ENCODE results near the gene SPIRE2. TPM values are rescaled to one million over a fixed set of nuclear protein-coding genes. Genes with fewer than 3 reads are reported as not detected.

SPIRE2 gene
- total RNA-seq, 1 experiment from 2014 or later: 21.7 TPM

DNA sequence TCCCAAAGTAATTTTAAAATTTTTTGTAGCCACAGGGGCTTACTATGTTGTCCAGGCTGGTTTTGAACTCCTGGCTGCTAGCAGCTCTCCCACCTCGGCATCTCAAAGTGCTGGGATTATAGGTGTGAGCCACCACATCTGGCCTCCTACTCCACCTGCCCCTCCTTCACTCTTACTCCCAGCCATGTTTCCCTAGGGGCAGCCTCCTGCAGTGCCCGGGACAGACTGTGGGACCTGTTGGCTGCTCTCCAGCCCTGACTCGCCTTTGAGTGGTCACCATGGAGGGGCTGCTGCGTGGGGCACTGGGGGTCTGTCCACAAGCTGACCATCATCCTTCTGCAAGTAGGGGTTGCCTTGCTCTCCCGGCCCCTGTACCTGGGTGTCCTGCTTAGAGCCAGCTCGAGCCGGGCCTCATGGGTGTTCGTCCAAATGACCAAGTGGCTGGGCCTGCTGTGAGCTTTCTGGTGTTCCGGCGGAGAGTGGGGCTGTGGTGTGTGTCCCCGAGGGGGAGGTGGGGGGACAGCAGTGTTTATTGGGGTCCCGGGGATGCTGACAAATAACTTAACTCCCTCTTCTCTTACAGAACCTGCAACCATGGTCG, 16.6 kb downstream of the SPIRE2 start:
- in situ Hi-C loops (cut with HindIII; ENCODE audit: low pct_unique_long_range_greater_than_20kb, low sequenced_read_pairs) (no loop called here), intact Hi-C loops (cut with micrococcal nuclease; ENCODE audit: unreplicated experiment) (no loop called here)
- no TSS peak for BruUV-seq (replicated peaks)
- H3K9me3 ChIP-seq (ENCODE audit: control insufficient read depth, insufficient read depth, low read depth, low read length): no peaks in the 10 kb centered on the region
- H3K27ac ChIP-seq (ENCODE audit: low read length): no peak overlapping the region
- H3K27me3 ChIP-seq (ENCODE audit: control insufficient read depth, insufficient read depth, low read length): no peaks in the 10 kb centered on the region
- ChIA-PET CTCF (no interaction called here), POLR2A (interaction anchor here (1.1 kb wide), 1 partner anchor 28 kb away, joined by 10 read pairs; the partner anchor contains the start of gene TCF25)
- DNase-seq (ENCODE audit: low read depth, low spot score) (no peak), ATAC-seq (no peak)
- TF ChIP-seq, protein P1, sequence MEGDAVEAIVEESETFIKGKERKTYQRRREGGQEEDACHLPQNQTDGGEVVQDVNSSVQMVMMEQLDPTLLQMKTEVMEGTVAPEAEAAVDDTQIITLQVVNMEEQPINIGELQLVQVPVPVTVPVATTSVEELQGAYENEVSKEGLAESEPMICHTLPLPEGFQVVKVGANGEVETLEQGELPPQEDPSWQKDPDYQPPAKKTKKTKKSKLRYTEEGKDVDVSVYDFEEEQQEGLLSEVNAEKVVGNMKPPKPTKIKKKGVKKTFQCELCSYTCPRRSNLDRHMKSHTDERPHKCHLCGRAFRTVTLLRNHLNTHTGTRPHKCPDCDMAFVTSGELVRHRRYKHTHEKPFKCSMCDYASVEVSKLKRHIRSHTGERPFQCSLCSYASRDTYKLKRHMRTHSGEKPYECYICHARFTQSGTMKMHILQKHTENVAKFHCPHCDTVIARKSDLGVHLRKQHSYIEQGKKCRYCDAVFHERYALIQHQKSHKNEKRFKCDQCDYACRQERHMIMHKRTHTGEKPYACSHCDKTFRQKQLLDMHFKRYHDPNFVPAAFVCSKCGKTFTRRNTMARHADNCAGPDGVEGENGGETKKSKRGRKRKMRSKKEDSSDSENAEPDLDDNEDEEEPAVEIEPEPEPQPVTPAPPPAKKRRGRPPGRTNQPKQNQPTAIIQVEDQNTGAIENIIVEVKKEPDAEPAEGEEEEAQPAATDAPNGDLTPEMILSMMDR (IDR thresholded peaks at IDR 0.05): no peak
- TF ChIP-seq POLR2AphosphoS5 (IDR thresholded peaks at IDR 0.05; ENCODE audit: low read depth, low read length) (no peak), SIN3A (IDR thresholded peaks at IDR 0.05; ENCODE audit: borderline replicate concordance, insufficient read depth, low read depth, low read length) (no peak), REST (IDR thresholded peaks at IDR 0.05; ENCODE audit: insufficient read depth in 1 of 2, low read depth in 2 of 2, low read length in 1 of 2) (no peak), TCF7L2 (IDR thresholded peaks at IDR 0.05; ENCODE audit: low read depth, low read length) (no peak)
- no peaks in the 10 kb centered on the region for H3K36me3 ChIP-seq (ENCODE audit: control insufficient read depth, insufficient read depth, low read length)
- H3K4me1 ChIP-seq (ENCODE audit: control insufficient read depth, insufficient read depth, low read length): peaks cover 9% of the 10 kb centered on the region; the same call in 1 of the 2 replicates
- H3K4me3 ChIP-seq (ENCODE audit: low read depth in 2 of 2, low read length in 2 of 2): no peak overlapping the region

DNA sequence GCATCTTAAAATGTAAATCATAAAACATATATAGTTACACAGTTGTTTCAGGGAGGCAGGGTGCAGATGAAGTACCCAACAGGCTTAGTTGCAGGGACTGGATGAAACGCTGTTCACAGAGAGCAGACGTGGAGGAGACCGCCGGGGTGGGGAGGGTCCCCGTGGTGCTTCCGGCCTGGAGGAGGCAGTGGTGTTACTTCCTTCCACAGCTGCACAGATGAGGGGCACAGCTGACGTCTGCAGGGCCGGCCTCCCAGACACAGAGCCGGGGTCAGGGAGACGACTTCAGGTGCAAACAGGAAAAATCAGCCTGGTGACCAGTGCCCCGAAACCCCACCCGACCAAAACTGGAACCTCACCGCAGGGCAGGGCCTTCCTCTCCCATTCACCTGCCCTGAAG, 17.1 kb downstream of the SPIRE2 start:
- Histone ChIP-seq H3K9me3 (ENCODE audit: control insufficient read depth, insufficient read depth, low read depth, low read length) (no peaks in the 10 kb centered on the region), H3K36me3 (ENCODE audit: control insufficient read depth, insufficient read depth, low read length) (no peaks in the 10 kb centered on the region), H3K4me3 (ENCODE audit: low read depth in 2 of 2, low read length in 2 of 2) (no peak overlapping the region), H3K27ac (ENCODE audit: low read length) (no peak overlapping the region), H3K4me1 (ENCODE audit: control insufficient read depth, insufficient read depth, low read length) (peaks cover 9% of the 10 kb centered on the region; the same call in 1 of the 2 replicates), H3K27me3 (ENCODE audit: control insufficient read depth, insufficient read depth, low read length) (no peaks in the 10 kb centered on the region)
- TF ChIP-seq, protein P1 (IDR thresholded peaks at IDR 0.05): no peak
- TF ChIP-seq POLR2AphosphoS5 (IDR thresholded peaks at IDR 0.05; ENCODE audit: low read depth, low read length) (no peak), TCF7L2 (IDR thresholded peaks at IDR 0.05; ENCODE audit: low read depth, low read length) (no peak)
- ATAC-seq: no peak
- DNase-seq (ENCODE audit: low read depth, low spot score): no peak
- in situ Hi-C loops (cut with HindIII; ENCODE audit: low pct_unique_long_range_greater_than_20kb, low sequenced_read_pairs): no loop called here
- intact Hi-C loops (cut with micrococcal nuclease; ENCODE audit: unreplicated experiment): no loop called here
- no TSS peak for BruUV-seq (replicated peaks)
- ChIA-PET POLR2A (interaction anchor here (1.1 kb wide), 1 partner anchor 28 kb away, joined by 10 read pairs; the partner anchor contains the start of gene TCF25), CTCF (no interaction called here)

Measured in Panc1 (cell line).